HEK293T (cell line): ENCODE data around the gene HOXD11.

Experiments used
- ARNT ChIP-seq: fragments of 450-650 bp; IDR thresholded peaks from 2 replicates; pipeline ENCODE4 v1.6.1; 2017; ENCODE audit warnings: mild to moderate bottlenecking
- BHLHE40 ChIP-seq: fragments of 450-650 bp; IDR thresholded peaks from 2 replicates; pipeline ENCODE4 v1.6.1; 2016; ENCODE audit warnings: mild to moderate bottlenecking, moderate library complexity, borderline replicate concordance
- CTBP1 ChIP-seq: fragments of 450-650 bp; IDR thresholded peaks from 2 replicates; pipeline ENCODE4 v1.6.1; 2016; ENCODE audit warnings: borderline replicate concordance
- FOXK2 ChIP-seq: fragments of 450-650 bp; IDR thresholded peaks from 2 replicates; pipeline ENCODE4 v1.6.1; 2016; ENCODE audit warnings: mild to moderate bottlenecking
- FOXM1 ChIP-seq: fragments of 450-650 bp; IDR thresholded peaks from 2 replicates; pipeline ENCODE4 v1.6.1; 2017; ENCODE audit warnings: mild to moderate bottlenecking, borderline replicate concordance
- L3MBTL2 ChIP-seq: fragments of 450-650 bp; conservative IDR thresholded peaks from 2 replicates; pipeline ENCODE4 v1.6.1; 2016; ENCODE audit warnings: mild to moderate bottlenecking
- SP1 ChIP-seq: fragments of 450-650 bp; IDR thresholded peaks from 2 replicates; pipeline ENCODE4 v1.6.1; 2017
- SUZ12 ChIP-seq: fragments of 450-650 bp; IDR thresholded peaks from 2 replicates; pipeline ENCODE4 v1.6.1; 2016; ENCODE audit warnings: mild to moderate bottlenecking
- TARDBP ChIP-seq: fragments of 450-650 bp; IDR thresholded peaks from 2 replicates; pipeline ENCODE4 v1.6.1; 2016
- ZNF384 ChIP-seq: fragments of 450-650 bp; IDR thresholded peaks from 2 replicates; pipeline ENCODE4 v1.6.1; 2016
- TF ChIP-seq, protein P1 (sequence below): fragments of 450-650 bp; IDR thresholded peaks from 2 replicates; pipeline ENCODE4 v1.6.1; 2016

DNA sequence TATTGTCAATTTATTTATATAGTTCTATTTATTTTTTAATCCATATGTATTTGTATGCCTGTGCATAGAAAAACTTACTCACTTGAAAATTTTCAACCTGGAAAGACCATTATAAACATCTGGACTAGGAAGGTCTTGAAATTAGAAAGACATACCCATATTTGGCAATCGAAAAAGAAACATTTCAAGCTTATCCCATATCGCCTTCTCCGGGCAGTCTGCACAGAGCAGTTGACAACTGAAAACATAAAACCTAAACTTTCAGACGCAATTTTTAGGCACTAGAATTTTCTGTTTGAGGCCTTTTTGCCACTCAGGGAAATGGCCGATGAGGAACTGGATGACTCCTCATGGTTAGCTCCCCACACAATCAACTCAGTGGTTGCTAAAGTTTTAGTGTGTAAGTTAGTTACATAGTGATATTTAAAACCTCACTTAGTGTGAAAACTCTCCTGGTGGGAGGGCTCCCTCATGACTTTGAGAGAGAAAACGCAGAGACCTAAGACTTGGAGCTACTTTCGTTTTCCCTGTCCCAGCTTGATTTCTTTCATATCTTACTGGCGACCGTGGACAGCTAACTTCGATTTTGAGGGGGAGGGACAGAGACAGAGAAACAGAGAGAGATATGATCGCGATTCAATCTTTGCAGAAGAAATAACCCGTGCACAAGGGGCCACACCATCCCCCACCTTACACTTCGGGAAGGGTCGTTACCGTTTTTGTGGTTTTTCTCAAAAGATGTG lies 10.7 kb upstream of the HOXD11 start:
- TF ChIP-seq L3MBTL2 (no peak), FOXM1 (no peak), CTBP1 (no peak), TARDBP (no peak), BHLHE40 (no peak), SUZ12 (no peak), FOXK2 (no peak), ARNT (no peak), SP1 (no peak), ZNF384 (no peak)
- TF ChIP-seq, protein P1, sequence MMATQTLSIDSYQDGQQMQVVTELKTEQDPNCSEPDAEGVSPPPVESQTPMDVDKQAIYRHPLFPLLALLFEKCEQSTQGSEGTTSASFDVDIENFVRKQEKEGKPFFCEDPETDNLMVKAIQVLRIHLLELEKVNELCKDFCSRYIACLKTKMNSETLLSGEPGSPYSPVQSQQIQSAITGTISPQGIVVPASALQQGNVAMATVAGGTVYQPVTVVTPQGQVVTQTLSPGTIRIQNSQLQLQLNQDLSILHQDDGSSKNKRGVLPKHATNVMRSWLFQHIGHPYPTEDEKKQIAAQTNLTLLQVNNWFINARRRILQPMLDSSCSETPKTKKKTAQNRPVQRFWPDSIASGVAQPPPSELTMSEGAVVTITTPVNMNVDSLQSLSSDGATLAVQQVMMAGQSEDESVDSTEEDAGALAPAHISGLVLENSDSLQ: no peak
